Left ventricle myocardium inferior (tissue), 1 donor: ENCODE results near the gene ETFDH. TPM values are rescaled to one million over a fixed set of nuclear protein-coding genes. Genes with fewer than 3 reads are reported as not detected.

Experiments used
- DNase-seq: peaks from one replicate; pipeline ENCODE4 v3.0.0-alpha.2; 2020
- H3K27ac ChIP-seq: fragments of 200-600 bp; replicated peaks from 2 replicates; pipeline ENCODE4 v1.8.0; 2021
- H3K27me3 ChIP-seq: fragments of 200-600 bp; 2 replicates; pipeline ENCODE4 v1.8.0; 2021; ENCODE audit warnings: low read depth
- H3K36me3 ChIP-seq: fragments of 200-600 bp; 2 replicates; pipeline ENCODE4 v1.8.0; 2021
- H3K4me1 ChIP-seq: fragments of 200-600 bp; 2 replicates; pipeline ENCODE4 v1.8.0; 2021
- H3K4me3 ChIP-seq: fragments of 200-600 bp; 2 replicates; pipeline ENCODE4 v1.8.0; 2021; ENCODE audit warnings: mild to moderate bottlenecking, moderate library complexity
- H3K9me3 ChIP-seq: fragments of 200-600 bp; replicated peaks from 2 replicates; pipeline ENCODE4 v1.8.0; 2021
- CTCF ChIP-seq: fragments of 200-600 bp; IDR thresholded peaks from 2 replicates; pipeline ENCODE4 v1.8.0; 2021; ENCODE audit warnings: antibody characterized with exemption, mild to moderate bottlenecking, borderline replicate concordance
- intact Hi-C: fragments of 100-400 bp; cut with micrococcal nuclease; formaldehyde crosslinking; loops from one replicate; pipeline ENCODE4 v1.11.0; 2022
- total RNA-seq: library from RNA; stranded (reverse); fragmentation: NEBNext Ultra II Directional; extraction: Animal tissue kit (Norgen Biotek cat#: 25700); gene quantifications from one replicate; pipeline ENCODE4 v1.2.1, GENCODE V29; 2021
- donor health status: DM: no; HTN: yes; CAD: no; lungs with severe emphysema.

The ETFDH gene
- total RNA-seq, 1 donor from 2014 or later = 283 TPM

GRCh38 chr4:158756588-158756987 lies 84.5 kb downstream of the ETFDH start:
- TF ChIP-seq CTCF = no peak
- Histone ChIP-seq H3K36me3 (no peaks in the 10 kb centered on the region), H3K27me3 (no peaks in the 10 kb centered on the region)

GRCh38 chr4:158758142-158758541 lies 86.0 kb downstream of the ETFDH start:
- TF ChIP-seq CTCF = no peak
- DNase-seq = no peak
- Histone ChIP-seq H3K4me1 (no peaks in the 10 kb centered on the region), H3K27ac (no peak overlapping the region), H3K27me3 (no peaks in the 10 kb centered on the region), H3K9me3 (peaks cover 16% of the 10 kb centered on the region), H3K36me3 (no peaks in the 10 kb centered on the region), H3K4me3 (no peak overlapping the region)
- intact Hi-C loops = no loop called here

More at GRCh38 chr4:158756588-158756987, 84.5 kb downstream of the ETFDH start:
- Histone ChIP-seq H3K27ac (no peak overlapping the region), H3K4me1 (no peaks in the 10 kb centered on the region), H3K4me3 (no peak overlapping the region), H3K9me3 (peaks cover 16% of the 10 kb centered on the region)
- no peak for DNase-seq
- intact Hi-C loops = no loop called here

- H3K4me3 ChIP-seq = no peak overlapping the region
- no peak for DNase-seq
- peaks cover 16% of the 10 kb centered on the region for H3K9me3 ChIP-seq
- H3K36me3 ChIP-seq = no peaks in the 10 kb centered on the region
- H3K27ac ChIP-seq = no peak overlapping the region
- TF ChIP-seq CTCF = no peak
- no peaks in the 10 kb centered on the region for H3K4me1 ChIP-seq
- intact Hi-C loops = no loop called here
- H3K27me3 ChIP-seq = no peaks in the 10 kb centered on the region
Measured at GRCh38 chr4:158758703-158759102, 86.6 kb downstream of the ETFDH start.

Other genes starting within 250 kb of the ETFDH start
- not detected for gene RXFP1, start 150.4 kb upstream of the ETFDH start, total RNA-seq
- 3.4 TPM for gene C4orf46, start 409 bp upstream of the ETFDH start, total RNA-seq
- 39.2 TPM for gene PPID, start 51.1 kb downstream of the ETFDH start, total RNA-seq
- 44.0 TPM for gene FNIP2, start 96.7 kb downstream of the ETFDH start, total RNA-seq